HepG2 (cell line): ENCODE measurements around the gene MUL1. TPM values are rescaled to one million over a fixed set of nuclear protein-coding genes. Genes with fewer than 3 reads are reported as not detected.

Experiments used
- FOSL2 ChIP-seq: sonication (generic); formaldehyde crosslinking; IDR thresholded peaks from 2 replicates; pipeline ENCODE4 v1.4.0; 2020; ENCODE audit warnings: missing genetic modification reagents
- polyA plus RNA-seq, 8 experiments: library from polyadenylated mRNA; depleted of rRNA in 3 of 8; stranded (reverse) in 7 of 8; unstranded in 1 of 8; fragments of >200 nt; fragmentation: Illumina TruSeq in 4 of 8; extraction: Trizol in 4 of 8; gene quantifications; 2 replicates each; pipeline versions ENCODE4 v1.2.1 to v1.2.3, GENCODE V29; 2011 to 2016; ENCODE audit warnings: low read depth in 4 of 8, missing spikeins in 1 of 8, mixed read lengths in 1 of 8; ENCODE audit not compliant: insufficient read depth in 1 of 8
- total RNA-seq, 5 experiments: library from RNA; depleted of rRNA; stranded (reverse); fragments of >200 nt; fragmentation: Illumina TruSeq; extraction: Trizol; gene quantifications; 2 replicates each; pipeline ENCODE4 v1.2.3, GENCODE V29; 2016; ENCODE audit warnings: low read depth in 1 of 5
- TF ChIP-seq, protein P1 (sequence below): sonication (generic); formaldehyde crosslinking; IDR thresholded peaks from 2 replicates; pipeline ENCODE4 v1.5.1; 2020; ENCODE audit warnings: mild to moderate bottlenecking, missing genetic modification reagents, moderate library complexity
- TF ChIP-seq, protein P2 (sequence below): sonication (generic); formaldehyde crosslinking; IDR thresholded peaks from 2 replicates; pipeline ENCODE4 v1.4.0; 2020; ENCODE audit warnings: missing genetic modification reagents

The MUL1 gene
- total and polyA plus RNA-seq, 2 of the 13 experiments (the other 11 are each of a cell fraction or from before 2014, with no cell fraction given), result 21.5 to 26.5 TPM

DNA sequence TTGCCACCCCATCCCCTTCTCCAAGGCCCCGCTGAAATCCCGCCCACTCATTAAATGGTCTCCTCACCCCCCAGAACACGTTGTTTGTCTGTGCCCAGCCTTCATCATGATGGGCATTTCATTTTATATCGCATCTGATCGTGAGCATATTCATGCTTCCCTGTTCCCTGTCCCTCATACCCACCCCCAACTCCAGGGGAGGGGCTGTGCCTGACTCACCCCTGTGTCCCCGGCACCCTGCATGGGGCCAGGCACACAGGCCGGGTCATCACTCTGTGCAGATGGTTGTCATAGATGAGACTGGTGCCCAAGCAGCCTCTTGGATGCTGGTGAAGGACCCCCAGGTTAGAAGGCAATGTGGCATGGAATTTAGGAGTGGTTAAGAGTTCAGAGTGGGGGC, 33.0 kb downstream of the MUL1 start (continued):
- TF ChIP-seq, protein P1, sequence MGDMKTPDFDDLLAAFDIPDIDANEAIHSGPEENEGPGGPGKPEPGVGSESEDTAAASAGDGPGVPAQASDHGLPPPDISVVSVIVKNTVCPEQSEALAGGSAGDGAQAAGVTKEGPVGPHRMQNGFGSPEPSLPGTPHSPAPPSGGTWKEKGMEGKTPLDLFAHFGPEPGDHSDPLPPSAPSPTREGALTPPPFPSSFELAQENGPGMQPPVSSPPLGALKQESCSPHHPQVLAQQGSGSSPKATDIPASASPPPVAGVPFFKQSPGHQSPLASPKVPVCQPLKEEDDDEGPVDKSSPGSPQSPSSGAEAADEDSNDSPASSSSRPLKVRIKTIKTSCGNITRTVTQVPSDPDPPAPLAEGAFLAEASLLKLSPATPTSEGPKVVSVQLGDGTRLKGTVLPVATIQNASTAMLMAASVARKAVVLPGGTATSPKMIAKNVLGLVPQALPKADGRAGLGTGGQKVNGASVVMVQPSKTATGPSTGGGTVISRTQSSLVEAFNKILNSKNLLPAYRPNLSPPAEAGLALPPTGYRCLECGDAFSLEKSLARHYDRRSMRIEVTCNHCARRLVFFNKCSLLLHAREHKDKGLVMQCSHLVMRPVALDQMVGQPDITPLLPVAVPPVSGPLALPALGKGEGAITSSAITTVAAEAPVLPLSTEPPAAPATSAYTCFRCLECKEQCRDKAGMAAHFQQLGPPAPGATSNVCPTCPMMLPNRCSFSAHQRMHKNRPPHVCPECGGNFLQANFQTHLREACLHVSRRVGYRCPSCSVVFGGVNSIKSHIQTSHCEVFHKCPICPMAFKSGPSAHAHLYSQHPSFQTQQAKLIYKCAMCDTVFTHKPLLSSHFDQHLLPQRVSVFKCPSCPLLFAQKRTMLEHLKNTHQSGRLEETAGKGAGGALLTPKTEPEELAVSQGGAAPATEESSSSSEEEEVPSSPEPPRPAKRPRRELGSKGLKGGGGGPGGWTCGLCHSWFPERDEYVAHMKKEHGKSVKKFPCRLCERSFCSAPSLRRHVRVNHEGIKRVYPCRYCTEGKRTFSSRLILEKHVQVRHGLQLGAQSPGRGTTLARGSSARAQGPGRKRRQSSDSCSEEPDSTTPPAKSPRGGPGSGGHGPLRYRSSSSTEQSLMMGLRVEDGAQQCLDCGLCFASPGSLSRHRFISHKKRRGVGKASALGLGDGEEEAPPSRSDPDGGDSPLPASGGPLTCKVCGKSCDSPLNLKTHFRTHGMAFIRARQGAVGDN, result peak; percentile 49
- TF ChIP-seq, protein P2, sequence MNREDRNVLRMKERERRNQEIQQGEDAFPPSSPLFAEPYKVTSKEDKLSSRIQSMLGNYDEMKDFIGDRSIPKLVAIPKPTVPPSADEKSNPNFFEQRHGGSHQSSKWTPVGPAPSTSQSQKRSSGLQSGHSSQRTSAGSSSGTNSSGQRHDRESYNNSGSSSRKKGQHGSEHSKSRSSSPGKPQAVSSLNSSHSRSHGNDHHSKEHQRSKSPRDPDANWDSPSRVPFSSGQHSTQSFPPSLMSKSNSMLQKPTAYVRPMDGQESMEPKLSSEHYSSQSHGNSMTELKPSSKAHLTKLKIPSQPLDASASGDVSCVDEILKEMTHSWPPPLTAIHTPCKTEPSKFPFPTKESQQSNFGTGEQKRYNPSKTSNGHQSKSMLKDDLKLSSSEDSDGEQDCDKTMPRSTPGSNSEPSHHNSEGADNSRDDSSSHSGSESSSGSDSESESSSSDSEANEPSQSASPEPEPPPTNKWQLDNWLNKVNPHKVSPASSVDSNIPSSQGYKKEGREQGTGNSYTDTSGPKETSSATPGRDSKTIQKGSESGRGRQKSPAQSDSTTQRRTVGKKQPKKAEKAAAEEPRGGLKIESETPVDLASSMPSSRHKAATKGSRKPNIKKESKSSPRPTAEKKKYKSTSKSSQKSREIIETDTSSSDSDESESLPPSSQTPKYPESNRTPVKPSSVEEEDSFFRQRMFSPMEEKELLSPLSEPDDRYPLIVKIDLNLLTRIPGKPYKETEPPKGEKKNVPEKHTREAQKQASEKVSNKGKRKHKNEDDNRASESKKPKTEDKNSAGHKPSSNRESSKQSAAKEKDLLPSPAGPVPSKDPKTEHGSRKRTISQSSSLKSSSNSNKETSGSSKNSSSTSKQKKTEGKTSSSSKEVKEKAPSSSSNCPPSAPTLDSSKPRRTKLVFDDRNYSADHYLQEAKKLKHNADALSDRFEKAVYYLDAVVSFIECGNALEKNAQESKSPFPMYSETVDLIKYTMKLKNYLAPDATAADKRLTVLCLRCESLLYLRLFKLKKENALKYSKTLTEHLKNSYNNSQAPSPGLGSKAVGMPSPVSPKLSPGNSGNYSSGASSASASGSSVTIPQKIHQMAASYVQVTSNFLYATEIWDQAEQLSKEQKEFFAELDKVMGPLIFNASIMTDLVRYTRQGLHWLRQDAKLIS (CRISPR knock-in tag), result no peak
- peak; percentile 67; the same call in 1 of the 2 replicates for TF ChIP-seq FOSL2 (CRISPR knock-in tag)
